CD4-positive, alpha-beta T cell (primary cell): ENCODE data around the gene ELF2. TPM values are rescaled to one million over a fixed set of nuclear protein-coding genes. Genes with fewer than 3 reads are reported as not detected.

ENCODE experiments used
- ATAC-seq: fragments of 200-7000 bp; cut with Tn5 transposase; one replicate; pipeline ENCODE4 v1.10.0; 2022; ENCODE audit warnings: mild to moderate bottlenecking; ENCODE audit not compliant: poor library complexity
- CTCF ChIA-PET: fragments of 350-600 bp; sonication (Branson Sonifier 250); formaldehyde crosslinking; loops from one replicate; lab custom pipeline; 2021; ENCODE audit warnings: antibody characterized with exemption, inconsistent platforms; lab: Charles Lee
- POLR2A ChIA-PET: fragments of 350-600 bp; sonication (Branson Sonifier 250); formaldehyde crosslinking; loops from one replicate; lab custom pipeline; 2021; ENCODE audit warnings: antibody characterized with exemption, inconsistent platforms; lab: Charles Lee
- DNase-seq, 14 experiments: peaks; one replicate each; pipeline ENCODE4 v3.0.0-alpha.2; 2013 to 2020; ENCODE audit warnings: mixed read lengths in 2 of 14
- H3K27ac ChIP-seq, 2 donors: one replicate each; pipeline versions ENCODE4 v1.5.1 to v1.7.0; 2013; ENCODE audit warnings: low read length in 2 of 2, low read depth in 1 of 2, mild to moderate bottlenecking in 1 of 2
- H3K27me3 ChIP-seq, 2 experiments: 1 replicate in 1 of 2; 2 replicates in 1 of 2; pipeline versions ENCODE4 v1.6.1 to v1.7.0; 2013; ENCODE audit warnings: low read length in 2 of 2, control low read depth in 1 of 2, mild to moderate bottlenecking in 1 of 2, moderate library complexity in 1 of 2; ENCODE audit not compliant: insufficient read depth in 2 of 2, control insufficient read depth in 1 of 2
- H3K36me3 ChIP-seq: one replicate; pipeline ENCODE4 v1.6.1; 2013; ENCODE audit warnings: low read length, control low read depth; ENCODE audit not compliant: insufficient read depth
- H3K4me1 ChIP-seq: one replicate; pipeline ENCODE4 v1.6.1; 2013; ENCODE audit warnings: low read length, control low read depth; ENCODE audit not compliant: insufficient read depth
- H3K4me3 ChIP-seq: one replicate; pipeline ENCODE4 v1.5.1; 2013; ENCODE audit warnings: mild to moderate bottlenecking, low read length, moderate library complexity
- H3K9me3 ChIP-seq, 2 experiments: 1 replicate in 1 of 2; 2 replicates in 1 of 2; pipeline versions ENCODE4 v1.6.1 to v1.7.0; 2013; ENCODE audit warnings: low read length in 2 of 2, mild to moderate bottlenecking in 2 of 2, control low read depth in 1 of 2, moderate library complexity in 1 of 2; ENCODE audit not compliant: control insufficient read depth in 1 of 2, insufficient read depth in 1 of 2
- H3K27ac Mint-ChIP-seq: one replicate; pipeline ENCODE4 v1.8.0; 2020; ENCODE audit warnings: mixed read lengths
- H3K27me3 Mint-ChIP-seq: one replicate; pipeline ENCODE4 v1.8.0; 2021; ENCODE audit warnings: mixed read lengths
- H3K36me3 Mint-ChIP-seq: one replicate; pipeline ENCODE4 v1.8.0; 2021; ENCODE audit warnings: low read depth, mixed read lengths
- H3K4me1 Mint-ChIP-seq: one replicate; pipeline ENCODE4 v1.8.0; 2021; ENCODE audit warnings: low read depth, mixed read lengths
- H3K4me3 Mint-ChIP-seq: one replicate; pipeline ENCODE4 v1.8.0; 2020; ENCODE audit warnings: mild to moderate bottlenecking, mixed read lengths
- H3K9me3 Mint-ChIP-seq: one replicate; pipeline ENCODE4 v1.8.0; 2020; ENCODE audit warnings: mixed read lengths
- CTCF ChIP-seq: fragments of 200-600 bp; IDR thresholded peaks from one replicate; pipeline ENCODE4 v1.8.0; 2022; ENCODE audit warnings: antibody characterized with exemption, mild to moderate bottlenecking
- intact Hi-C, 2 experiments: fragments of 100-400 bp; cut with DNase I in 1 of 2; cut with micrococcal nuclease in 1 of 2; formaldehyde crosslinking; loops; one replicate each; pipeline versions ENCODE4 v1.15.1 to v1.9.0; 2023 to 2025; cut with DNase I, micrococcal nuclease
- total RNA-seq, 174 experiments: library from RNA in 2 of 174; stranded (reverse) in 2 of 174; gene quantifications; one replicate each; pipeline ENCODE4 v1.2.3 and lab custom pipeline; 2021 to 2026

ELF2 gene
- total RNA-seq, 2 experiments from 2014 or later = 83.3 to 84.1 TPM

- Histone ChIP-seq H3K9me3 (no peaks in the 10 kb centered on the region), H3K4me1 (no peaks in the 10 kb centered on the region), H3K27me3 (no peaks in the 10 kb centered on the region), H3K4me3 (no peak overlapping the region), H3K36me3 (no peaks in the 10 kb centered on the region), H3K27ac (no peak overlapping the region)
- ChIA-PET CTCF (interaction anchor here (0.6 kb wide), 2 partner anchors 244 to 750 kb away, joined by 3 read pairs; no protein-coding TSS in a partner anchor), POLR2A (no interaction called here)
- DNase-seq = peak in 3 of 14 experiments; percentile 36 to 75 (median 63)
- peak; percentile 44 for ATAC-seq
- intact Hi-C loops = no loop called here
- H3K27me3 Mint-ChIP-seq = no peaks in the 10 kb centered on the region
- peaks cover 6% of the 10 kb centered on the region for H3K4me1 Mint-ChIP-seq
- no peak overlapping the region for H3K27ac Mint-ChIP-seq
- H3K9me3 Mint-ChIP-seq = no peaks in the 10 kb centered on the region
- H3K36me3 Mint-ChIP-seq = no peaks in the 10 kb centered on the region
- H3K4me3 Mint-ChIP-seq = no peak overlapping the region
- TF ChIP-seq CTCF = no peak
These were observed 31.5 kb upstream of the ELF2 start for GRCh38 chr4:139208404-139208945.

GRCh38 chr4:139207873-139208403, 30.9 kb upstream of the ELF2 start:
- DNase-seq (no peak), ATAC-seq (no peak)
- no peaks in the 10 kb centered on the region for H3K36me3 ChIP-seq
- CTCF ChIA-PET = no interaction called here
- POLR2A ChIA-PET = no interaction called here
- H3K9me3 ChIP-seq = no peaks in the 10 kb centered on the region
- H3K4me3 Mint-ChIP-seq = no peak overlapping the region
- H3K27ac ChIP-seq = no peak overlapping the region
- peaks cover 6% of the 10 kb centered on the region for H3K4me1 Mint-ChIP-seq
- H3K9me3 Mint-ChIP-seq = no peaks in the 10 kb centered on the region
- H3K27me3 Mint-ChIP-seq = no peaks in the 10 kb centered on the region
- H3K4me1 ChIP-seq = no peaks in the 10 kb centered on the region
- no peaks in the 10 kb centered on the region for H3K27me3 ChIP-seq
- no peaks in the 10 kb centered on the region for H3K36me3 Mint-ChIP-seq
- no peak overlapping the region for H3K4me3 ChIP-seq
- no peak for TF ChIP-seq CTCF
- H3K27ac Mint-ChIP-seq = no peak overlapping the region
- intact Hi-C loops = no loop called here

- H3K4me3 Mint-ChIP-seq = no peak overlapping the region
- no peaks in the 10 kb centered on the region for H3K9me3 Mint-ChIP-seq
- Histone ChIP-seq H3K27me3 (no peaks in the 10 kb centered on the region), H3K9me3 (no peaks in the 10 kb centered on the region), H3K36me3 (no peaks in the 10 kb centered on the region), H3K4me1 (no peaks in the 10 kb centered on the region), H3K27ac (no peak overlapping the region), H3K4me3 (no peak overlapping the region)
- POLR2A ChIA-PET = no interaction called here
- H3K27ac Mint-ChIP-seq = no peak overlapping the region
- H3K27me3 Mint-ChIP-seq = no peaks in the 10 kb centered on the region
- H3K36me3 Mint-ChIP-seq = no peaks in the 10 kb centered on the region
- ATAC-seq (no peak), DNase-seq (peak in 1 of 14 experiments; percentile 12)
- CTCF ChIA-PET = no interaction called here
- intact Hi-C loops = no loop called here
- TF ChIP-seq CTCF = no peak
- H3K4me1 Mint-ChIP-seq = peaks cover 6% of the 10 kb centered on the region
These were observed 30.2 kb upstream of the ELF2 start for GRCh38 chr4:139207247-139207646.
